GM21515 (cell line): ENCODE data around the gene FBXO22.
"Not testable (repeated sequence)": the region's sequence is repeated elsewhere in the genome, so short reads cannot be mapped to it uniquely, and the experiment has no call there.

Experiments used
- ATAC-seq: cut with Tn5 transposase; IDR thresholded peaks from one replicate; pipeline ENCODE4 v1.9.1; 2021; ENCODE audit not compliant: unreplicated experiment

FBXO22 gene

DNA sequence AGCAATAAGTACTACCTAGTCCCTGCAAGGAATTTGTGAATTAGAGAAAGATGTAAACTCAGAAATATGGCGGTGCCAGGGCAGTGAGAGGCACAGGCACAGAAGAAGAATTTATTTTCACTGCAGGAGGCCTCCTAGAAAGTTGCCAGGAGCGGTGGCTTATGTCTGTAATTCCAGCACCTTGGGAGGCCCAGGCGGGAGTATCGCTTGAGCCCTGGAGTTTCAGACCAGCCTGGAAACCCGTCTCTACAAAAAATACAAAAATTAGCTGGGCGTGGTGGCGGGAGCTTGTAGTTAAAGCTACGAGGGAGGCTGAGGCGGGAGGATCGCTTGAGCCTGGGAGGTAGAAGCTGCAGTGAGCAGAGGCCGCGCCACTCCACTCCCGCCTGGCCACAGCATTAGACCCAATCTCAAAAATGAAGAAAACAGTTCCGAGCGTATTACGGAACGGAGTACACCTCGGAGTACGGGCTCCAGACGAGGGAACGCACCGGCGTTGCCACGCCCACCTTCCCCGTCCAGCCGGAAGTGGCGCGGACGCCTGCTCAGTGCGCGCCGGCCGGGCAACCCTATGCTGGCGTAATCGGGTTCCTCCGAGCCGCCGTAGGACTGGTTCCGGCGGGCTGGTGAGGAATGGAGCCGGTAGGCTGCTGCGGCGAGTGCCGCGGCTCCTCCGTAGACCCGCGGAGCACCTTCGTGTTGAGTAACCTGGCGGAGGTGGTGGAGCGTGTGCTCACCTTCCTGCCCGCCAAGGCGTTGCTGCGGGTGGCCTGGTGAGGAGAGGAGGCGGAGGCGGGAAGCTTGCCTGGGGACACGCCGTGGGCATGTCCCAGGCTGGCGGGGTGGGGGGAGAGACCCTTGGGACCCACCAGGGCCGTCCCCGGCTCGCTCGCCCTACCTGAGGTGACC lies at the start of gene FBXO22:
TSS of gene FBXO22 (plus strand) at position 548 of the 909 bp plus-strand sequence. CDS start at position 634, 86 bp downstream.
- ATAC-seq, result peak; percentile 89

DNA sequence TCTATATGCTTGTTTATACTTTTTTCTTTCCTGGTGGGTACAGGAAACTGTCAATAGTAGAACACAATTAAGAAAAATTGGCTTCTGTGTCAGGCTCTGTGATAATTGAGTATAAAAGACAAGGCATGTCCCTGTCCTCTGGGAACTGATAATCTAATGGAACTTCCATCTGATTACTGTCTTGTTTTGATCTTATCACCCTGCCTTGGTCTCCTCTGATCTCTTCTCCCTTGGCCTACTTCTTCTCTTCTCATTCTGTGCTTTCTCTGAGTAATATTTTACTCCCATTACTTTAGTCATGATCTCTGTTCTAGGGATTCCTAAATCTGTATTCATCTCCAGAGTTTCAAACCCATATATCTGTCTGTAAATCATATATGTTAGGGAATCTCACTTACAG lies 45.8 kb upstream of the FBXO22 start:
- ATAC-seq, result no peak

DNA sequence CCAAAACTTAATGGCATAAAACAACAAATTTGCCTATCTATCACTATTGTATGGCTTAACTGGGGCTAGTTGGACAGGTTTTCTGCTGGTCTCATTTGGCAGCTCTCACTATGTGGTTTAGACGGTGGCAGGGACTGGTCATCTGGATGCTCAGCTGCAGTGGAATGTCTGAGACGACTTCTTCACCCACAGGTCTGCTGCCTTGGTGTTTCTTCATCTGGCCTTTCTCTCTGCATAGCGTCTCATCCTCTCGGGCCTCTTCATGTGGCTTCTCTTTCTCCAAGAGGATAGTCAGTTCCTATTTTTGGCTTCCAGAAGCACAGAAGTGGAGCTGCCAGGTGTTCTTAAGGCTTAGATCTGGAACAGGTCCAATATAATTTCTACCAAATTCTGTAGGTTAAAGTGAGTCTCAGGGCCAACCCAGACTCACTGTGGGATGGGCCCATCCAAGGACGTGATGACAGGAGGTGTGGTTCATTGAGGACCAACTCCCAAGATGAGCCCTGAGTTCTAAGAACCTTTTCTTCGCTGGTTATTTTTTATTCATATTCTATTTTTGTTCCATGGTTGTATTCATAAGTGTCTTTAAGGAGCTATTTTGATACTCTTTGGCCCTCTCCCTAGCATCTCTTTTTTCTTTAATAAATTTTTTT lies 41.8 kb upstream of the FBXO22 start:
- no peak for ATAC-seq

DNA sequence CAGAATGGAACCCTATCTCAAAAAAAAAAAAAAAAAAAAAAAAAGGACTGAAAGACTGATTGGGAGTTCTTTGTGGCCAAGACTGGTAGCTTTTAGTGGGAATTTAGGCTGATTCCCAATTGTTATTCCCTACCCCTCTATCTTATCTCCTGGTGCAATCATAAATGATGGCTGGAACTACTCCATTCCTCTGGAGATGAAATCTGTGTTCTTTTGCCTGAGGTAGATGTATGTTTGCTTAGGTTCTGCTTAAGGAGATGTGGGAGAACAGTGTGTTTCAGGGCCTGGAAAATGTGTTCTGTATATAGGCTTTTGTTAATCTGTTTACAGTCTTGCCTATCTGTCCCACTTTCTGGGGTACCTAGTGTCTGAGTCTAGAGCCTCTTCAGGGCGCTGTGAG lies 40.9 kb upstream of the FBXO22 start:
- ATAC-seq, result no peak

DNA sequence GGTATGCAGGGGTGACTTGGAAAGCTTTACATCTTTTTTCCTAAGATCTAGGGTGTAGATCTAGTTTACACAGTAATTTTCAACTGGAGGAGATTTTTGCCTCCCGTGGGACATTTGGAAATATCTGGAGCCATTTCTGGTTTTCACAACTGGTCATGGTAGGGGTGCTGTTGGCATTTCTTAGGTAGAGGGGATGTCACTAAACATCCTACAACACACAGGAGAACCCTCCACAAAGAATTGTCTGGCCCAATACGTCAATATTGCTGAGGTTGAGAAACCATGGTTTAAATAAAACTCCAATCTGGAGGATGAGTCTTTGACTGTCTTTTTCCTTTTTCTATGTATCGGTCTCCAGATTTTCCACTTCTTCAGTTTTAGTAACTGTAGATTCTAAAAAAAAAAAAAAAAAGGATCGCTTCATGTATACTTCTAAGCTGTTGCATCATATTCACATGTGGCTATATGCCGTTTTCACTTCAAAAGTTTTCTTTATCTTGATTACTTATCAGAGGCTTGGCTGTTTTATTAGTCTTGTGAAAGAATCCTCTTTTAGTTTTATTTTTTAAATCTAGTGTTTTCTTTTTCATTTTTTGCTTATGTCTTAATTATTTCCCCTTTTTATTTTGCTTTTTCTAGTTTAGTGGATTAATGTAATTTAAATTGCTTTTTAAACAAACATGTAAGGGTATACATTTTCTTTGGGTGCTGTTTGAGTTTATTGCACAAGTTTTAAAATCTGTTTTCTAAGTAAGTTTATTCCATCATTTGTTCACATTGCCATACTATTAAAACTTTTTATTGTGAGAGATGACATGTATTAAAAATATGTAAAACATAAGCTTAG lies 39.2 kb upstream of the FBXO22 start:
- ATAC-seq, result no peak

DNA sequence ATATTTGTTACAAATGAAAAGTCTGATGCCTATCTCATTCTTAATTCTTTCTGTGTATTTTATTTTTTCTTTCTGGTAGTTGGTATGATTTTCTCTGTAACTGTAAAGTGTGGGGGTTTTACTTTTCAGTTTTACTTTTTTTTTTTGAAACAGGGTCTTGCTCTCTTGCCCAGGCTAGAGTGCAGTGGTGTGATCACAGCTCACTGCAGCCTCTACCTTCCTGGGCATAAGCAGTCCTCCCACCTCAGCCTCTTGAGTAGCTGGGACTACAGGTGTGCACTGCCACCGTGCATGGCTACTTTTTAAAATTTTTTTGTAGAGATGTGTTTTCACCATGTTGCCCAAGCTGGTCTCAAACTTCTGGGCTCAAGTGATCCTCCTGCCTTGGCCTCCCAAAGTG lies 37.6 kb upstream of the FBXO22 start:
- not testable (repeated sequence) for ATAC-seq

DNA sequence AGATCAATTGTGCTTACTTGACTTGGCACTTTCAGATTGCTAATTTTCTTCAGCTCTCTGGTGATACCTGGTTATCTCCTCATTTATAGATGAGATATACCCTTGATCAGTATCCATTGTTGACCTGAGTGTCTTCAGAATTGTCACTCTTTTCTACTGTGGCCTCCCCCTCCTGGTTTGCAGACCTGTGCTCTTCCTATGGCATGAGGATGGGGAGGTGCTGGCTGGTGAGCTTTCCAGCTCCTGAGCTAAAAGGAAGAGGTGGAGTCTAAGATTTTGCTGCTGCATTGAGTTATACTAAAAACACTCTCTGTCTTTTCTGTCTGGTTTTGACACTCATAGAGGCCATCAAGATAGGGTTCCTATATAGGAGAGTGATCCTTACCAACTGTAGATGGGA lies 36.8 kb upstream of the FBXO22 start:
- ATAC-seq, result no peak

DNA sequence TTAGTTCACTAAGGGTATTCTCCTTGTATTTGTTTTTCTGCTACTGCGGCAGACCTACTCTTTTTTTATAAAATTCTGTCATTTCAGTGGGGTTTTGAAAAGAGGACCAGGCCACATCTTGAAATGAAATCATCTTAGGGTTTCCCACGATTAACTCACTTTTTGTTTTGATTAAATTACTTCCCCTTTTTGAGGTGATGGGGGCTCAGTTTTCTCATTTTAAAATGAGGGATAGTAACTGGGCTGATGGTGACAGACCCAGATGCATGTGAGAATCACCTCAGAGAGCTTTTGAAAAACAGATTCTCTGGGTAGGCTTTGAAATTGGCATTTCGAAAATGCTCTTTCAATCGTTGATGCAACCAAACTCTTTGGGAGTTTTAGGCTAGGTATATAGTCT lies 36.2 kb upstream of the FBXO22 start:
- no peak for ATAC-seq

DNA sequence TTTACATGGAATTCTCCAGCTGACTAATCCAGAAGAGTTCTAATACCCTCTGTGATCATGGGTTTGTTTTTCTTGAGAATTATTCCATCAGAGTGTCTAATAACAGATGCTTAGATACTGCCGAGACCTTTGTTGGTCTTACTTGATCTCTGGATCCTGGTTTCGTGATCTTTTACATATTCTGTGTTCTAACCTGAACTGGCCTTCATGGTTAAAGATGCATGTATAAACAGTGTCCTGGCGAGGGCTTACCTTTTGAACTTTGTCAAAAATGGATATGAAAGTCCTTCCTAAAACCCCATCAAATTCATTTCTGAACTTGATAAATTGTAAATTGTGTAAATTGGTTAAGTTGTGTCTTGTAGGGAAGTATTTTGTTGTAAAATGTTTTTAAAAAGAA lies 35.7 kb upstream of the FBXO22 start:
- ATAC-seq, result no peak

DNA sequence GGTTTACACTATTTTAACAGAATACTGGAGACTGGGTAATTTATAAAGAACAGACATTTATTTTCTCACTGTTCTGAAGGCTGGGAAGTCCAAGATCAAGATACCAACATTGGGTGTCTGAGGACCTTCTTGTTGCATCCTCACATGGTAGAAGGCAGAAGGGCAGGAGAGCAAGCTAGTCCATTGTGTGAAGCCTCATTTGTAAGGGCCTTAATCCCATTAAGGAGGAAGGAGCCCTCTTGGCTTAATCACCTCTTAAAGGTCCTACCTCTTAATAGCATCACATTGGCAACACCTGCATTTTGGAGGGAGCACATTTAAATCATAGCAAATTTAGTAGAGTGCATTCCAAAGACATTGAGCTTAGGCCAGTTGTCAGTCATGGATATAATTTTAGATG lies 34.2 kb upstream of the FBXO22 start:
- ATAC-seq, result no peak

DNA sequence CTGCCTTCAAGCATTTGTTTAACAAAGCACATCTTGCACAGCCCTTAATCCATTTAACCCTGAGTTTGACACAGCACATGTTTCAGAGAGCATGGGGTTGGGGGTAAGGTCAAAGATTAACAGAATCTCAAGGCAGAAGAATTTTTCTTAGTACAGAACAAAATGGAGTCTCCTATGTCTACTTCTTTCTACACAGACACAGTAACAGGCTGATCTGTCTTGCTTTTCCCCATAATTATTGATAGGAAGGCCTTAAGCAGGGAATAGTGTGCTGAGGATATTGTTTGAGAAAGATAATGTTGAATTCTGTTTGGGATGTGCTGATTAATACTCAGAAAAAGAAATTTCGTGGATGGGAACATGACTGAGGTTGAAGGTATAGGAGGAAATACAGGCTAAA lies 32.1 kb upstream of the FBXO22 start:
- not testable (repeated sequence) for ATAC-seq

DNA sequence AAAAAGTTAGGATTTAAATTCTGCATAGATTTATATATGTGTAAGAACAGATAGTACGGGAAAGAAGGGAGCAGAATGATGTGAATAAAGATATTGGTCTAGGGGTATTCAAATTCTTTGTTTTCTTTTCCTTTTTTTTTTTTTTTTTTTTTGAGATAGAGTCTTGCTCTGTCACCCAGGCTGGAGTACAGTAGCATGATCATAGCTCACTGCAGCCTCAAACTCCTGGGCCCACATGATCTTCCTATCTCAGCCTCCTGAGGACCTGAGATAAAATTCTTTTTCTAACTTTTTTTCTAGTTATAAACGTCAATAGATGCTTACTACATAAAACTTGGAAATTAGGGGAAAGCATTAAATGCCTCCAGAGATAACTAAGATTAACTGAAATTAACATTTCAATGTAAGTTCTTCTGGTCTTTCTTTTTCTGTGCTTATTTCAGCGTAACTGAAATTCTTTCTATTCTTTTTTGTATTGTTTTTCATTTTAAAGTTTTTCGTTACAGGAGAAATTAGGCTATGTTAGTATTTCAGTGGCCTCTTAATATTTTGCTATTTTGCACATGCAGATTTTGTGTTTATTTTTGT lies 31.2 kb upstream of the FBXO22 start:
- no peak for ATAC-seq

DNA sequence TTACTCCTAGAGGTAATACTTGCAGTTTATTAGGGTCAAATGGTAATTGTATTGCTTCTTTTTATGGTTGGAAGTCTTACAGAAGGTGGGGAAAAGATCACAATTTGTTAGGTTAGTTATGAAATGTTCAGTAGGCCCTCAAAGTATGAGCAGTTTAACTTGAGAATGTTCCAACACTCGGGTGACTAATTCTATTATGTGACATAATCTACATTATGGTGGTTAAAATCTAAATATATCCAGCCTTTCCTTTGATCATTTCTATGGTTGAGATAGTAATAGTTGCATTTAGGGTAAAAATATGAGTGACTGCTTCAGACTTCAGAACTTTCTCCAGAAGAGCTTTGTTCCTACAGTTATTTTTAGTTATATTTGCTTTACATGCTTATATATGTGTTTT lies 19.6 kb upstream of the FBXO22 start:
- no peak for ATAC-seq

DNA sequence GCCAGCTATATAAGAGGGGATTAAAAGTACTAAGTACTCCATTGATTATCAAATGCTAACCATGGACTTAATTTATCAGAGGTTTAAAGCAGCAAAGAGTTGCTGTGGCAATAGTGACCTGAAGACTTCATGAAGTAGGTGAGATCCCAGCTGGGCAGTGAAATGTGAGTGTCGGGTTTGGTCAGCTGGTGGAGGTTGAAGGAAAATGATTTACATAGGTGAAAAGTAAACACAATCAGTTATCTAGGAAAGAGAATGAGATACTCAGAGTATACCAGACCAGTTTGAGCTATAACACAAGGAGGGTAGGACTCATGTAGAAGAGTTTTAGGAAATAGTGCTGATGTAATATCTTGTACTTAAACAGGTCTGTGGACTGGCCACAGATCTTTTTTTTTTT lies 16.5 kb upstream of the FBXO22 start:
- ATAC-seq, result no peak

DNA sequence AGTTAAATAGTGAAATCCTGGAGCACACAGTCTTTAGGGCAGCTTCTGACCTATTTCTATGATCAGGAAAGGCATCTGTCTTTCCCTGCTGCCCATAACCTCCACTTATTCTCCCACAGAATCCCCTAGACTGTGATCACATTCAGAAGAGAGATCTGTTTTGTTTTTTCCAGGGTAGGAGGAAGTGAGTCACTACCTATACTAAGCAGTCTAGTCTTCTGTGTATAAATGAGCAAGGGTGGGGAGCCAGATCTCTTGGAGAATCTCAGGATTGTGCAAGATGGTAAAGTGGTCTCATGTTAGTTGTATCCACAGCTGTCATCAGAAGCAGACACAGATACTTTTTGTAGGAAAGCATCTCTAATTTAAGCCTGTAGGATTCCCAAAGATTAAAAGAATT lies 11.8 kb upstream of the FBXO22 start:
- ATAC-seq, result no peak

DNA sequence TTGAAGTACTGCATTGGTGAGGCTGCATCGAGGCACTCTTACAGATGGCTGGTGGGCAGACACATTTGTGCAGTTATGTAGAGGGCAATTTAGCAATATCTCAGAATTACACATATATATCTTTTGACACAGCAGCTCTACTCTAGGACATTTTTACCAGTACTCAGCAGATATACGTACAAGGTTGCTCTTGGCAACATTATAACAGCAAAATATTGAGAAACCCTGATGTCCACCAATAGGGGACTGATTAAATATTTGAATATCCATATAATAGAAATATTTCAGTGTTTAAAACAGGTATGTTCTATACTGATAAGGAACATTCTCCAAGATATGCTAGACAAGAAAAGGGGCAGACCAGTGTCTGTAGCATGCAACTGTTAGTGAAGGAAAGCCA lies 7.9 kb upstream of the FBXO22 start:
- ATAC-seq, result no peak

DNA sequence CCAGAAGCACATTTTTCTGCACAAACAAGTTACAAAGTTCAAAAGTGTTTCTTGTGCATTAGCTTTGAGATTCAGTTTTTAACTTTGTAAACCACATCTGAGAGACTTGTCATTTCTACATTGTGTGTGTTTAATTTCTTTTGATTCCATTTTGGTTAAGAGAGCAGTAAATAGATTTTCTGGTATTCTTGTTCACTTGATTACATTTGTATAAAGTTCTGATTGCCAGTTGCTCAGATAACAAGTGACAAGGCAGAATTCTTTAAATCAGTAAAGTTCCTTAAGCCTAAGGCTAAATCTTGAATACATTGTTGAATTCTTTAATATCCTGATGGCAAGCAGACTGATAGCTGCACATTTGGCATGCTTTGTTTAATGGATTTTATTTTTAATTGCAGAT lies 3.1 kb upstream of the FBXO22 start:
- no peak for ATAC-seq

DNA sequence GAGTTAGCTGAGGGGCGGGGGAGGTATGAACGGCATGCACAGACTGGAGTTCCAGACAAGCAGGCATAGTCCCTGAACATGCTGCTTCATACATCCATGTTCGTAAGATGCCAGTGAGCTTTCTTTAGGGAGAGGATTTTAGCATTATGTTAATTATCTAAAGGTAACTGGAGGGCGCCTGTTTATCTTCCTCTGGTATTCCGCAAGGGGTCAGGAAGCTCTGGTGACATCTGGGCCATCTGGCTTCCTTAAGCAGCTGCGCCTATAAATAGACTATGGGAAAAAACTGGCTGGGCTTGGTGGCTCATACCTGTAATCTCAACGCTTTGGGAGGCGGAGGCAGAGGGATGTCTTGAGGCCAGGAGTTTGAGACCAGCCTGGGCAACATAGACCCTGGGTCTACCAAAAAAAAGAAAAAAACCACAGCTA lies 1.5 kb upstream of the FBXO22 start:
- ATAC-seq, result no peak

DNA sequence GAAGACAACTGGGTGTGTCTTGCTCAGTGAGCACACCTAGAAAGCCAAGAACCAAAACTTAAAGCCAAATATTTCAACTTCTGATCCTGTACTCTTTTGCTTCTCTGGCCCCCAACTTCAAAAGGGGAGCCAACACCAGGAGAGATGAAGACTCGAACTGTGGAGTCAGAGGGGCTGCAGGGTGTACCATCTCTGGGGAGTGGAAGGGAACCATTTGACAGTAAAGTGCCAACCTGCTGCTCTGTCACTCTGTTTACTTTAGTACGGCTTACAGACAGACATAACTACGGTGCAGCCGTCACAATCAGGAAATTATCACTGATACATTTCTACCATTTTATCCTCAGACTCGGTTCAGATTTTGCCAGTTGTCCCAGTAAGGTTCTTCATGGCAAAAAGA lies 1.6 kb downstream of the FBXO22 start:
- ATAC-seq, result no peak

DNA sequence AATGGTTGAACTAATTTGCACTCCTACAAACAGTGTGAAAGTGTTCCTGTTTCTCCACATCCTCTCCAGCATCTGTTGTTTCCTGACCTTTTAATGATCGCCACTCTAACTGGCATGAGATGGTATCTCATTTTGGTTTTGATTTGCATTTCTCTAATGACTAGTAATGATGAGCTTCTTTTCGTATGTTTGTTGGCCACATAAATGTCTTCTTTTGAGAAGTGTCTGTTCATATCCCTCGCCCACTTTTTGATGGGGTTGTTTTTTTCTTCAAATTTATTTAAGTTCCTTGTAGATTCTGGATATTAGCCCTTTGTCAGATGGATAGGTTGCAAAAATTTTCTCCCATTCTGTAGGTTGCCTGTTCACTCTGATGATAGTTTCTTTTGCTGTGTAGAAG lies 6.7 kb downstream of the FBXO22 start:
- not testable (repeated sequence) for ATAC-seq

DNA sequence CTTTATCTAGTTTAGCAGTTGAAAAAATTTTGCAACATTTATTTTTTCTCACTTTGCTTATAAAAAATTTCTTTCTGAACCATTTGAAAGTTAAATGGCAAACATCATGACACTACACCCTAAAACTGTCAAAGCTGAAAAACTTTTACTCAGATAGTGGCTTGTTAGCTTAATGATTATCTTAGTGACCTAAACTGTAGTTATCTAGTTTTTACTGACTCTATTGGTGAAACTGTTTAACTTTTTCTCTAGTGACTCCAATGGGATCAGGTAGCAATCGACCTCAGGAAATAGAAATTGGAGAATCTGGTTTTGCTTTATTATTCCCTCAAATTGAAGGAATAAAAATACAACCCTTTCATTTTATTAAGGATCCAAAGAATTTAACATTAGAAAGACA lies 13.3 kb downstream of the FBXO22 start:
- ATAC-seq, result no peak
